Panc1 (cell line): ENCODE results near the gene MYRF.

Experiments used
- SIN3A ChIP-seq: IDR thresholded peaks from 2 replicates; pipeline ENCODE4 v1.6.1; 2012; ENCODE audit warnings: low read depth, mild to moderate bottlenecking, low read length, moderate library complexity, borderline replicate concordance; ENCODE audit not compliant: insufficient read depth
- TF ChIP-seq, protein P1 (sequence below): fragments of 450-650 bp; IDR thresholded peaks from 2 replicates; pipeline ENCODE4 v1.5.1; 2017; ENCODE audit warnings: mild to moderate bottlenecking

DNA sequence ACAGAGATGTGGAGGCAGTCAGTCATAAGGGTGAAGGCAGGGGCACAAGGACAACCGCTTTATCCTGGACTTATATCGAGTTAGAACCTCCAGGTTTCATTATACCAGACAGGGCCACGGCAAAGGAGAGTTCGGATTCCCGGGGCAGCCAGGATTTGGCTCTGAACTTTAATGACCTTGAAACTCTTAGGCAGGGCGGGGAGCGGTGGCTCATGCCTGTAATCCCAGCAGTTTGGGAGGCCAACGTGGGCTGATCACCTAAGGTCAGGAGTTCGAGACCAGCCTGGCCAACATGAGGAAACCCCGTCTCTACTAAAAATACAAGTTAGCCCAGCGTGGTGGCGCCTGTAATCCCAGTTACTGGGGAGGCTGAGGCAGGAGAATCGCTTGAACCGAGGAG is 1.1 kb upstream of the MYRF start:
- TF ChIP-seq, protein P1, sequence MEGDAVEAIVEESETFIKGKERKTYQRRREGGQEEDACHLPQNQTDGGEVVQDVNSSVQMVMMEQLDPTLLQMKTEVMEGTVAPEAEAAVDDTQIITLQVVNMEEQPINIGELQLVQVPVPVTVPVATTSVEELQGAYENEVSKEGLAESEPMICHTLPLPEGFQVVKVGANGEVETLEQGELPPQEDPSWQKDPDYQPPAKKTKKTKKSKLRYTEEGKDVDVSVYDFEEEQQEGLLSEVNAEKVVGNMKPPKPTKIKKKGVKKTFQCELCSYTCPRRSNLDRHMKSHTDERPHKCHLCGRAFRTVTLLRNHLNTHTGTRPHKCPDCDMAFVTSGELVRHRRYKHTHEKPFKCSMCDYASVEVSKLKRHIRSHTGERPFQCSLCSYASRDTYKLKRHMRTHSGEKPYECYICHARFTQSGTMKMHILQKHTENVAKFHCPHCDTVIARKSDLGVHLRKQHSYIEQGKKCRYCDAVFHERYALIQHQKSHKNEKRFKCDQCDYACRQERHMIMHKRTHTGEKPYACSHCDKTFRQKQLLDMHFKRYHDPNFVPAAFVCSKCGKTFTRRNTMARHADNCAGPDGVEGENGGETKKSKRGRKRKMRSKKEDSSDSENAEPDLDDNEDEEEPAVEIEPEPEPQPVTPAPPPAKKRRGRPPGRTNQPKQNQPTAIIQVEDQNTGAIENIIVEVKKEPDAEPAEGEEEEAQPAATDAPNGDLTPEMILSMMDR = no peak
- TF ChIP-seq SIN3A = no peak
